ENCODE results near the gene USP5.
"Not testable (repeated sequence)": the region's sequence is repeated elsewhere in the genome, so short reads cannot be mapped to it uniquely, and the experiment has no call there.

Gene USP5

DNA sequence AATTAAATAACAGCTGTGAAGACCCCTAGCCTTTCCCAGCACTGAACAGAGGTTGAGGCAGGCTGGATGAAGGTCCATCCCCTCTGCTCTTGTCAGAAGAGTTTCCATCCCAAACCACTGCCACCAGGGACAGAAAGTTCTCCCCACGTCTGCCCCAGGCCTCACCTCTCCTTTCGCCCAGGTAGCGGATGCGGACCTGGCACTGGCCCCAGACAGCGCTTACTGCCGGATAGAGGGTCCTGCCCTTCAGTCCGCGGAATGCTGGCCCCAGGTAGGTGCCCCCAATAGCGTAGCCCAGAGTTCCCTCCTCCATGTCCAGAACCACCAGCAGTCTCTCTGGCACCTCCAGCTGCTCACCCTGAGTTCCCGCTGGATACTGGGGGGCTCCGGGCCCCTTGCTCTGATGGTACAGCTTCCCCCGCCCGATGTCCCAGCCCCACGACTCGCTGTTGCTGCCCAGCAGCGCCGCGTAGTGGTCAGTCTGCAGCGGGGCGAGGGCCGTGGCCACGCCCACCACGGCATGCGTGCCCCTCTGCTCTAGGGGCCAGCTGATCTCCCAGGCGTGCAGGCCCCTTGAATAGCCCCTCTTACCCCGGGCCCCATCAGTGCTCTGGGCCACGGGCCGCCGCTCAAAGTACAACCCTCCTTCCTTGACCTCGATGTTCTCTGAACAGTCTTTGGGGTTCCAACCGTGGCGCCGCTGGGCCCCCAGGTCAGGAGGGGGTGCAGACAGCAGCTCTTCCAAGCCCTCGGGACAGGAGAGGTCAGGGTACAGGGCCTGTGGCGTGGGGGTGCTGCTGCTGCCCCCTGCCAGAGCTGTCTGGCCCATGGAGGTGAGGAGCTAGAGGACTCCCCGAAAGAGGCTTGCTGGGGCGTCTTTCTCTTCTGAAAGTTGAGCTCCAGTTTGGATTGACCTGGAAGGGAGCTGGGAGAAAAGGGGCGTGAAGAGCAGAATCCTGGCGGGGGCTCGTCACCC lies 20.4 kb downstream of the USP5 start:
- H3K4me3 ChIP-seq (ENCODE audit: low read length): peak overlapping the region; percentile 85
- peak; percentile 65 for DNase-seq (ENCODE audit: low read depth, low spot score)

DNA sequence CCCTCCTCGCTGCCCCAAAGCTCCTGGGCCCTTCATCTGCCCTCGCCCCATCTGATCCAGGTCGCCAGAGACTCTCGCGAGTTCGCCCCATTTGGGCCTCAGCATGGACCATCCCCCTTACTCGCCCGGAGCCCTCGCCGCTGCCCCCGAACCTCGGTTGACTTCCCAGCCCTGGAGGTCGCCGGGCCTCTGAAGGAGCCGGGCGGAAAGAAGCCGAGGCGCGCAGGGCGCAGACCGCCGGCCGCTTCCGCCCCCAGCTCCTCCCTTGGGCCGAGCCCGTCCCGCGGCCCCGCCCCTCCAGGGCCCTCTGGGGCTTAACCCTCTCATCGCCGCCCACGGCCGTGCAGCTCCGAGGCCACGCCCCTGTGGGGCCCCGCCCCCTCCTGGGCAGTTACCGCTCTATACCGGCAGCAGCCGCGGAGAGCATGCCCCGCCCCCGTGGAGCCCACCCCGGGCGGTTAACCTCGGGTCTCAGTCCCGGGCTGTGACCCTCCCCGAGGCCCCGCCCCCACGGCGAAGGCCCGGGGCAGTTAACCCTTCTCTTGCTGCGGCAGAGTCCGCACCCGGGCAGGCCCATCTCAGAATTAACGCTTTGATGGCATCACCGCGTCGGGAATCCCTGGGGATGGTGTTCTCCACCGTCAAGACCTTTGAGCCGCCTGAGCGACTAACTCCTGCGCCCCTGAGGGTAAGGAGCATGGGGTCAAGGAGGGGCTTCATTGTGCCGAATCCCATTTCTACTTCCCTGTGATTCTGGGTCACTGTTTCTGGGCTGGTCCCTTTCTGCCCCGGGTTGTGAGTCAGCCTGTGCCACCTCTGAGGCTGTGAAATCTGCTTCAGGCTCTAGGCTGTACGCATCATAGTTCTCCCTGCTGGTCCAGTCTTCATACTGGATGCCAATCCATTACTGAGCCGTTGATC lies 21.4 kb downstream of the USP5 start, which contains the start of gene SPSB2:
TSS of gene SPSB2 (minus strand) at position 210 of the 921 bp plus-strand sequence. CDS start 402 bp downstream, outside the sequence.
- DNase-seq (ENCODE audit: low read depth, low spot score): peak; percentile 95
- H3K4me3 ChIP-seq (ENCODE audit: low read length): peak within 1 kb of the TSS; percentile 85

DNA sequence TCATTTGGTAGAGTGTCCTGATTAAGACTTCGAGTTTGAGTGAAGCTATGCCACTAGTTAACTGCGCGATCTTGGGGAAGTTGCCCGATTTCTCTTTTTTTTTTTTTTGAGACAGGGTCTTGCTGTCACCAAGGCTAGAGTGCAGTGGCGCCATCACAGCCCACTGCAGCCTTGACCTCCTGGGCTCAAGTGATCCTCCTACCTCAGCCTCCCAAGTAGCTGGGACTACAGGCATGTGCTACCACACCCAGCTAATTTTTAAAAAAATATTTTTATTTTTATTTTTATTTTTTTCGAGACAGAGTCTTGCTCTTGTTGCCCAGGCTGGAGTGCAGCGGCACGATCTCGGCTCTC lies 22.0 kb downstream of the USP5 start:
- peak overlapping the region; percentile 85 for H3K4me3 ChIP-seq (ENCODE audit: low read length)
- not testable (repeated sequence) for DNase-seq (ENCODE audit: low read depth, low spot score)

DNA sequence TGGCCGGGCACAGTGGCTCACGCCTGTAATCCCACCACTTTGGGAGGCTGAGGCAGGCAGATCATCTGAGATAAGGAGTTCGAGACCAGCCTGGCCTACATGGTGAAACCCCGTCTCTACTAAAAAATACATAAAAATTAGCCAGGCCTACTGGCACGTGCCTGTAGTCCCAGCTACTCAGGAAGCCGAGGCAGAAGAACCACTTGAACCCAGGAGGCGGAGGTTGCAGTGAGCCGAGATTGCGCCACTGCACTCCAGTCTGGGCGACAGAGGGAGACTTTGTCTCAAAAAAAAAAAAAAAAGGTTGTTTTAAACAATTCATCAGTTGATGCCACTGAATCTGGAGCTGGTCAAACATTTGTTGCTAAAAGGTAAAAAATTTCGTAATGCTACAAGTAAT lies 27.9 kb downstream of the USP5 start:
- H3K4me3 ChIP-seq (ENCODE audit: low read length); DNase-seq (ENCODE audit: low read depth, low spot score): not testable (repeated sequence)

DNA sequence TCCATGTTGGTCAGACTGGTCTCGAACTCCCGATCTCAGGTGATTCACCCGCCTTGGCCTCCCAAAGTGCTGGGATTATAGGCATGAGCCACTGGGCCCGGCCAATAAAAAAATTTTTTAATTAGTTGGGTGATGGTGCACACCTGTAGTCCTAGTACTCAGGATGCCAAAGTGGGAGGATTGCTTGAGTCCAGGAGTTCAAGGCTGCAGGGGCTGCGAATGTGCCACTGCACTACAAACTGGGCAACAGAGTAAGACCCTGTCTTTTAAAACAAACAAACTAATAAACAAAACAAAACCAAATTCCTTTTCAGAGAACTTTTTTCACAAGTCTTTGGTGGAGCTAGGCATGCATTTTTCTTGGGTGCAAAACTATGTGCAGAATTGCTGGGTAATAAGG lies 31.3 kb downstream of the USP5 start:
- no peak overlapping the region for H3K4me3 ChIP-seq (ENCODE audit: low read length)
- no peak for DNase-seq (ENCODE audit: low read depth, low spot score)

DNA sequence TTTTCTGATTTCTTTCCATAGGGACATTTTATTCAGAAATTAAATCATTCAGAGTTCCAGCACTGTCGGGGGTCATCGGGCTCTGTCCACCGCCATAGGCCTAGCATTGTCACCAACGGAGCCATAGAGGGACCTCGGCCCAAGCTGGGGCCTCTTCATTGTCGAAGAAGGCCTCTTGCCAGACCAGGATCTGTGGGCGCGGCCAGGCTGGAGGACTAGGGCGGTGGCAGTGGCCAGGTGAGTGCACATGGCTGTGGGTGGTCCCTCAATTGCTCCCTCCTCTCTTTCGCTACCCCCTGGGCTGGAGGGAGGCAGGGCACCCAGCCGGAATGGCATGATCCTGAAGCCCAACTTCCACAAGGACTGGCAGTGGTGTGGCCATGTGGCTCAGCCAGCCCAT lies 31.7 kb downstream of the USP5 start:
- DNase-seq (ENCODE audit: low read depth, low spot score): no peak
- no peak overlapping the region for H3K4me3 ChIP-seq (ENCODE audit: low read length)

DNA sequence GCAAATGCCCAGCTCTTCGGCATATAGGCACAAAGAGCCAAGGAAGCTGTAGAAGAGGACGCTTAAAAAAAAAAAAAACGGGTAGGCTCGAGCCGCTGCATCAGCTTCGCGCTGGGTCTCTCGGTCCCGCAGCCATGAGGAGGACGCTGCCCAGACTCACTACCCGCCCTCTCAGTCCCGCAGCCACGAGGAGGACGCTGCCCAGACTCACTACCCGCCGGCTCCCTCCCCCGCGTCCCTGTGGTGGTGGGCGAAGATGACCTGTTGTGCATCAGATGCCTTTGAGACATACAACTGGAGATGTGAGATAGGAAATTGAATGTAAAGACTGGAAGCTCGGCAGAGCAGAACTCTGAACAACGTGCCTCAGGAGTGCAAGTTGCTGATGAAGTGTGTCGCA lies 32.6 kb downstream of the USP5 start:
- no peak overlapping the region for H3K4me3 ChIP-seq (ENCODE audit: low read length)
- DNase-seq (ENCODE audit: low read depth, low spot score): no peak

DNA sequence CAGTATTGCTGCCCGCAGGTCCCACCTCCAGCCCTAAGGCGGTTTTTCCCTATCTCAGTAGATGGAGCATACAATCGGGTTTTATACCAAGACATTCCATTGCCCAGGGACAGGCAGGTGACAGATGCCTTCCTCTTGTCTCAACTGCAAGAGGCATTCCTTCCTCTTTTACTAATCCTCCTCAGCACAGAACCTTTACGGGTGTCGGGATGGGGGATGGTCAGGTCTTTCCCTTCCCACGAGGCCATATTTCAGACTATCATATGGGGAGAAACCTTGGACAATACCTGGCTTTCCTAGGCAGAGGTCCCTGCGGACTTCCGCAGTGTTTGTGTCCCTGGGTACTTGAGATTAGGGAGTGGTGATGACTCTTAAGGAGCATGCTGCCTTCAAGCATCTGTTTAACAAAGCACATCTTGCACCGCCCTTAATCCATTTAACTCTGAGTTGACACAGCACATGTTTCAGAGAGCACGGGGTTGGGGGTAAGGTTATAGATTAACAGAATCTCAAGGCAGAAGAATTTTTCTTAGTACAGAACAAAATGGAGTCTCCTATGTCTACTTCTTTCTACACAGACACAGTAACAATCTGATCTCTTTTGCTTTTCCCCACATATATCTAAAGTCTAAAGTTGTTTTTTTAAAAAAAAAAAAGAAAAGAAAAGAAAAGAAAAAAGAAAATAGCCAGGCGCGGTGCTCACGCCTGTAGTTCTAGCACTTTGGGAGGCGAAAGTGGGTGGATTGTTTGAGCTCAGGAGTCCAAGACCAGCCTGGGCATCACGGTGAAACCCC lies 34.5 kb downstream of the USP5 start:
- DNase-seq (ENCODE audit: low read depth, low spot score); H3K4me3 ChIP-seq (ENCODE audit: low read length): not testable (repeated sequence)

DNA sequence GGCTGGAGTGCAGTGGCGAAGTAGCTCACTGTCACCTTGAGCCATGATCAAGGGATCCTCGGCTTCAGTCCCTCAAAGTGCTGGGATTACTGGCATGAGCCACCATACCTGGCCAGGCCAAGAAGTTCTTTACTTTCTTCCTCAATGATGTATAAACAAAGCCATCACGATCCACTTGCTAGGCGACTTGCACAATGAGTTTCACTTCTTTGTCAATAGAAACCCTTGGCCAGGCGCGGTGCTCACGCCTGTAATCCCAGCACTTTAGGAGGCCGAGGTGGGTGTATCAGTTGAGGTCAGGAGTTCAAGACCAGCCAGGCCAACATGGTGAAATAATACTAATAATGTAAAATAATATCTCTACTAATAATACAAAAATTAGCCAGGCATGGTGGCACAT lies 35.5 kb downstream of the USP5 start:
- no peak overlapping the region for H3K4me3 ChIP-seq (ENCODE audit: low read length)
- DNase-seq (ENCODE audit: low read depth, low spot score): no peak

DNA sequence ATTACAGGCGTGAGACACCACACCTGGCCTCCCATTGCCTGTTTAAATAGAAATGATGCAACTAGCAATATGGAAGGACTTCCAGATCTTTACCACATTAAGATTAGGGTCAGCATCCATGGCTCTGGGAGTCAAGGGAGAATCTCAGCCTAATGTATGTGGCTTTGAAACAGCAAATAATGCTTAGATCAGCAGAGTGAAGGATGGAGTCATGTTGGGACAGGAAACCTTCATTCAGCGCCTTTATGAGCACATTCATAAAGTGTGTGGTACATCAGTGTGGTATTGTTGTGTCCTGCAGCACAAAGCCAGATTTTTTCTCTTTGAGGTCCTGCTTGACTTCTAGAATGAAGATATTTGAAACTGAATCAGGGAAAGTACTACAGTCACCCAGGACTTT lies 36.4 kb downstream of the USP5 start:
- H3K4me3 ChIP-seq (ENCODE audit: low read length): no peak overlapping the region
- no peak for DNase-seq (ENCODE audit: low read depth, low spot score)

DNA sequence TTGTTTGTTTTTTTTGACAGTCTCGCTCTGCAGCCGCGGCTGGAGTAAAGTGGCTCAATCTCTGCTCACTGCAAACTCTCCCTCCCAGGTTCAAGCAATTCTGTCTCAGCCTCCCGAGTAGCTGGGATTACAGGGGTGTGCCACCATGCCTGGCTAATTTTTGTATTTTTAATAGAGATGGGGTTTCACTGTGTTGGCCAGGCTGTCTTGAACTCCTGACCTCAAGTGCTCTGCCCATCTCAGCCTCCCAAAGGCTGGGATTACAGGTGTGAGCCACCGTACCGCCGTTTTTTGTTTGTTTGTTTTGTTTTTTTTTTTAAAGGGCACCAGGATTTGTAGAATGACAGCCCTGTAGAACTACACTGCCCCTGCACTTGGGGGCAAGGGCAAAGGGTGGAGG lies 36.8 kb downstream of the USP5 start:
- not testable (repeated sequence) for DNase-seq (ENCODE audit: low read depth, low spot score)

DNA sequence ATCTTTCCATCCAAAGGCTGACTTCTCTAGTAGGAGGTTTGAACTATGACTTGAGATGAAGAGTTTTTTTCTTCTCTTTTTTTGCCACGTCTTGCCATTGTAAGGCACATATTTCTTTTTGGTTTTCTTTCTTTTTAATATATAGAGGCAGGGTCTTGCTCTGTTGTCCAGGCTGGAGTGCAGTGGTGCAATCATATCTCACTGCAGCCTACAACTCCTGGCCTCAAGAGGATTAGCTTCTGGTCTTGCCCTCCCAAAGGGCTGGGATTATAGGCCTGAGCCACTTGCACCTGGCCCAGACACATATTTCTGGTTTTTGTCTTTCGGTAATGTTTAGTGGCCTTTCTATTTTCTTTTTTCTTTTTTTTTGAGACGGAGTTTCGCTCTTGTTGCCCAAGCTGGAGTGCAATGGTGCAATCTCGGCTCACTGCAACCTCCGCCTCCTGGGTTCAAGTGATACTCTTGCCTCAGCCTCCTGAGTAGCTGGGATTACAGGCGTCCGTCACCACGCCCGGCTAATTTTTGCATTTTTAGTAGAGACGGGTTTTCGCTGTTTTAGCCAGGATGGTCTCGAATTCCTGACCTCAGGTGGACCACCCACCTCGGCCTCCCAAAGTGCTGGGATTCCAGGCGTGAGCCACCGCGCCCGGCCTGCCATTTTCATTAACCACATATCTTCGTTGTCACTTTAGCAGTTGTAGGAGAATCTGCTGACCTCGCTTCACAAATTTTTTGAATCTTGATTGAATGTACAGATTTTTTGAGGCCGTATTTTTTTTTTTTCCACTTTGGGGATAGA lies 38.0 kb downstream of the USP5 start:
- H3K4me3 ChIP-seq (ENCODE audit: low read length); DNase-seq (ENCODE audit: low read depth, low spot score): not testable (repeated sequence)

More for the DNA sequence above, 36.8 kb downstream of the USP5 start:
- not testable (repeated sequence) for H3K4me3 ChIP-seq (ENCODE audit: low read length)

DNA sequence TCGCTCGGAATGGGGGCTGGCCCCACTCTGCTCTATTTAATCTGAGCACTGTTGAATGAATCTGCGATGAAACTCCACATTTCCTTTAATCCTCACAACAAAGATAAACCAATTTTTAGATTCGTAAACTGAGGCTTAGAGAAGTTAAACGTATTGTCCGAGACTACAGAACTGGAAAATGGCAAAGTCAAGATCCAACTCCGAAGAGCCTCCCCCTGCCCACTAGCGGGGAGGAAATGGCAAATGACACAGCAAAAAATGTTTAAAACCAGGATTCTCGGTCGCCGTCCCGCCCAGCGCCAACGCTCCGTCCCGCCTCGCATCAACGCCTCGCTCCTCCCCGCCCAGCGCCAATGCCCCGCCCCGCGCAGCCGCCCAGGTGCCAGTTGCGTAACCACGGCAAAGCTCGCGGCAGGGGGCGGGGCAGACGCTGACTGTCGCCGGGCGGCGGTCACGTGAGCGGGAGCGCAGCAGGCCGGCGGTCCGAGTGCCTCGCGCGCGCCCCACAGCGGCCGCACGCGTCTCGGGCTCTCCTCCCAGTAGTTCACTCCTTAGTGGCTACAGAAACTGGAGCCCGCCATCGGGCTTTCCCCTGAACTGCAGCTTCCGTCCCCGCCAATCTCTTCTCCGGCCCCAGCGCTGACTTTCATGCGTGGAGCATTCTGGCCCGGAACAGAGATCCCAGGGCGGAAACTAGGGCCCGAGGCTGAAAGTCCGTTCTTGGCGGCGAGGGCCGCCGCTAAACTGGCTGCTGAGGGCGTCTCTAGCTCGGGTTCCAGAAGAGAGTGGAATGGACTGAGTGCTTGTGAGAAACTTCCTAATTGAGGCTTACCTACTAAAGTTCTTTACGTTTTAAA lies 39.1 kb downstream of the USP5 start:
- peak; percentile 93 for DNase-seq (ENCODE audit: low read depth, low spot score)
- peak overlapping the region; percentile 62 for H3K4me3 ChIP-seq (ENCODE audit: low read length)

DNA sequence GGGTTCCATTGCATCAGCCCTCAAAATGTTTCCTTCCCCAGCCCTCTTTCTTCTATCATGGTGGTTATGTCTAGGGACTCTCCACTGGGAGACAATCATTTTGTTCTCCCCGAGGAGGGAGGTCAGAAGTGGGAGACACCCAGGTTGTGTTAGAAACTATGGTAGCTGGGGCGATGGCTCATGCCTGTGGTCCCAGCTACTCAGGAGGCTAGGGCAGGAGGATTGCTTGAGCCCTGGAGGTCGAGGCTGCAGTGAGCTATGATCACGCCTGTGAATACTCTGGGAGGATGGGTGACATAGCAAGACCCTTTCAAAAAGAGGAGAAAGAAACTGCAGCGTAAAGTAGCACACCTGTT lies 39.7 kb downstream of the USP5 start:
- H3K4me3 ChIP-seq (ENCODE audit: low read length): peak overlapping the region; percentile 62
- no peak for DNase-seq (ENCODE audit: low read depth, low spot score)

DNA sequence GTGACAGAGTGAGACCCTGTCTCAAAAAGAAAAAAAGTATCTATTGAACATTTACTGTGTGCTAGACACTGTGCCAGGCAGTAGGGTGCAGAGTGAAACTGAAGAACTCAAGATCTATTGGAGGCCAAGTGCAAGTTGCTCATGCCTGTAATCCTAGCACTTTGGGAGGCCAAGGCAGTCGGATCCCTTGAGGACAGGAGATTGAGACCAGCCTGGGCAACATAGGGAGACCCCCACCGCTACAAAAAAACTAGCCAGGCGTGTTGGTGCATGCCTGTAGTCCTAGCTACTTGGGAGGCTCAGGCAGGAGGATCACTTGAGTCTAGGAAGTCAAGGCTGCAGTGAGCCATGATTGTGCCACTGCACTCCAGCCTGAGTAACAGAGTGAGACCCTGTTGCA lies 40.7 kb downstream of the USP5 start:
- H3K4me3 ChIP-seq (ENCODE audit: low read length); DNase-seq (ENCODE audit: low read depth, low spot score): not testable (repeated sequence)

DNA sequence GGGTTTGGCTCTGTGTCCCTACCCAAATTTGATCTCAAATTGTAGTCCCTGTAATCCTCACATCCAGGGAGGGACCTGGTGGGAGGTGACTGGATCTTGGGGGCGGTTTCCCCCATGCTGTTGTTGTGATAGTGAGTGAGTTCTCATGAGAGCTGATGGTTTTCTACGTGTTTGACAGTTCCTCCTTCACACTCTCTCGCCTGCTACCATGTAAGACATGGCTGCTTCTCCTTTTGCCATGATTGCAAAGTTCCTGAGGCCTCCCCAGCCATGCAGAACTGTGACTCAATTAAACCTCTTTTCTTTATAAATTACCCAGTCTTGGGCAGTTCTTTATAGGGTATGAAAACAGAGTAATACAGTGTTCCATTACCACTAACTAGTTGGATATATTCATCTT lies 42.4 kb downstream of the USP5 start:
- H3K4me3 ChIP-seq (ENCODE audit: low read length): no peak overlapping the region
- no peak for DNase-seq (ENCODE audit: low read depth, low spot score)

DNA sequence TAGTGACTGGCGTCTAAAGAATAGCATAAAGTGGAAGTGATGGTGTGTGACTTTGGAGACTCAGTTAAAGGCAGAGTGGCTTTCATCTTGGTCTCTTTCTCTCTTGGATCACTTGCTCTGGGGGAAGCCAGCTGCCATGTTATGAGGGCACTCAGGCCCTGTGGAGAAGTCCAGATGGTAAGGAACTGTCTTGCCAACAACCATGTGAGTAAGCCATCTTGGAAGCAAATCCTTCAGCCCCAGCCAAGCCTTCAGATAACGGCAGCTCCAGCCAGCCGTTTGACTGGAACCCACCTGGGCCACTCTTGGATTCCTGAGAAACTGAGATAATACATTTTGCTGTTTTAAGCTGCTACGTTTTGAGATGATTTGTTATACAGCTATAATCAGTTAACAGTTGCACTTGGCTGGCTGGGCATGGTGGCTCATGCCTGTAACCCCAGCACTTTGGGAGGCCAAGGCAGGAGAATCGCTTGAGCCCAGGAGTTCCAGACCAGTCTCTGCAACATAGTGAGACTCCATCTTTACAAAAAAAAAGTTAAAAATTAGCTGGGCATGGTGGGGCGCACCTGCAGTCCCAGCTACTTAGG lies 45.0 kb downstream of the USP5 start:
- no peak overlapping the region for H3K4me3 ChIP-seq (ENCODE audit: low read length)
- DNase-seq (ENCODE audit: low read depth, low spot score): no peak
